AG09309 (cell line): Measurements from ENCODE around the gene TTLL9.
A peak's percentile ranks its signal among the peaks of the same experiment; 100 is the strongest.

Experiments used
- DNase-seq: peaks from one replicate; pipeline ENCODE4 v3.0.0-alpha.2; 2010; ENCODE audit warnings: low read depth
- H3K4me3 ChIP-seq: 2 replicates; pipeline ENCODE4 v1.5.1; 2011; ENCODE audit warnings: mild to moderate bottlenecking, low read depth, low read length, moderate library complexity; ENCODE audit not compliant: control insufficient read depth
- TF ChIP-seq, protein P1 (sequence below): IDR thresholded peaks from 2 replicates; pipeline ENCODE4 v1.5.1; 2011; ENCODE audit warnings: mild to moderate bottlenecking, low read depth, low read length, inconsistent platforms; ENCODE audit not compliant: insufficient read depth, control insufficient read depth; ENCODE audit errors: missing control alignments

Gene TTLL9

DNA sequence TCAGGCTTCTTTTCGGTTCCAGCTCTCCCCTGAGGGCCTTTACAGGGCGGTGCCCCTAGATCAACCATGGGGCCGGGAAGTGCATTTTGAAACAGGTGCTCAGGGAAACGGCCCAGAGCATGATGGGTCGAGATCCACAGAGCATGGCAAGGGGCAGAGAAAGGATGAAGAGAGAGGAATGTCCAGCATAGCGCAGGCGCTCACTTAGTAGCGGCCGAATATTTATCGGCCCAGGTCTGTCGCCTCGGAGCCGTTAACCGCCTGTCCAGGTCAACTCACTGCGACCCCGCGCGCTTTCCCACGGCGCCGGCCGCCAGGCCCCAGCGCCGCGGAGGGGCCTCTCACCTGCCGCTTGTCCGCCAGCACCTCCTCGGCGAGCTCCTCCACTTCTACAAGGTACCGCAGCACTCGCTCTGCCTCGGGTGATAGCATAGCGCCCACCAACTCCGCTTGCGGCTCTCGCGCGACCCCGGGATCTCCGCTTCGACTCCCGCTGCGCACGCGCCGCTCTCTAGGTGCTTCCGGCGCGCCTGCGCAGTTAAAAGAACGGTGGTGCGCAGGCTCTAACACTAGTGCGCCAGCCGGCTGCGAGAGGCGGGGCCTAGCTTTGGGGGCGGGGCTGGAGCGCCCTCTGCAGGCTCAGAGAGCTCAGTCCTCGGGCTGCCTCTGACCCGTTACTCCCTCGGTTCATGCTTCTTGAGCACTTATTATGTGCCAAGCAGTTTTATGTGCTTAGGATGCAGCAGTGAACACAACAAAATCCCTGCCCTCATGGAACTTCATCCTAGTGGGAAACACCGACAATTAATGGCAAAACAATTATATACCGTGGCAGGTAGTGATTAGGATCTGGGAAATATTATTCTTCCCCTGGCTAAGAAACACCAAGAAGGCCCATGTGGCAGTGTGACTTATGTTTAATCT lies 81.4 kb downstream of the TTLL9 start, which contains the start of gene PDRG1:
TSS of gene PDRG1 (minus strand) at position 517 of the 924 bp plus-strand sequence. CDS start at position 432, 85 bp downstream.
- TF ChIP-seq, protein P1, sequence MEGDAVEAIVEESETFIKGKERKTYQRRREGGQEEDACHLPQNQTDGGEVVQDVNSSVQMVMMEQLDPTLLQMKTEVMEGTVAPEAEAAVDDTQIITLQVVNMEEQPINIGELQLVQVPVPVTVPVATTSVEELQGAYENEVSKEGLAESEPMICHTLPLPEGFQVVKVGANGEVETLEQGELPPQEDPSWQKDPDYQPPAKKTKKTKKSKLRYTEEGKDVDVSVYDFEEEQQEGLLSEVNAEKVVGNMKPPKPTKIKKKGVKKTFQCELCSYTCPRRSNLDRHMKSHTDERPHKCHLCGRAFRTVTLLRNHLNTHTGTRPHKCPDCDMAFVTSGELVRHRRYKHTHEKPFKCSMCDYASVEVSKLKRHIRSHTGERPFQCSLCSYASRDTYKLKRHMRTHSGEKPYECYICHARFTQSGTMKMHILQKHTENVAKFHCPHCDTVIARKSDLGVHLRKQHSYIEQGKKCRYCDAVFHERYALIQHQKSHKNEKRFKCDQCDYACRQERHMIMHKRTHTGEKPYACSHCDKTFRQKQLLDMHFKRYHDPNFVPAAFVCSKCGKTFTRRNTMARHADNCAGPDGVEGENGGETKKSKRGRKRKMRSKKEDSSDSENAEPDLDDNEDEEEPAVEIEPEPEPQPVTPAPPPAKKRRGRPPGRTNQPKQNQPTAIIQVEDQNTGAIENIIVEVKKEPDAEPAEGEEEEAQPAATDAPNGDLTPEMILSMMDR, result peak; percentile 94
- DNase-seq, result peak; percentile 72
- H3K4me3 ChIP-seq, result peak within 1 kb of the TSS; percentile 97

GRCh38 chr20:31953556-31954148 lies 83.2 kb downstream of the TTLL9 start:
- no peak for DNase-seq
- TF ChIP-seq, protein P1, result no peak

DNA sequence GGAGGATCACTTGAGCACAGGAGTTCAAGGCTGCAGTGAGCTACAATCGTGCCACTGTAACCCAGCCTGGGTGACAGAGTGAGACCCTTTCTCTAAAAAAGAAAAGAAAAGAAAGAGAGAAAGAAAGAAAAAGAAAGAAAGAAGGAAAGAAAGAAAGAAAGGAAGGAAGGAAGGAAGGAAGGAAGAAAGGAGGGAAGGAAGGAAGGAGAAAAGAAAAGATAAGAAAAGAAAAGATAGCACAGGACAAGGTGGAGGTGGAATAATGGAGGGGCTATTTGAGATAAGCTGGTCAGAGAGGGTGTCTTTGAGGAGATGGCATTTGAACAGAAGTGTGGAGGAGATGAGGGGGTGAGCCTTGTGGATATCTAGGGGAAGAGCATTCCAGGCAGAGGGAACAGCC lies 84.1 kb downstream of the TTLL9 start:
- no peak overlapping the region for H3K4me3 ChIP-seq
- no peak for DNase-seq
- TF ChIP-seq, protein P1, result no peak

More at GRCh38 chr20:31953556-31954148, 83.2 kb downstream of the TTLL9 start:
- no peak overlapping the region for H3K4me3 ChIP-seq

- TF ChIP-seq, protein P1, result no peak
- DNase-seq, result no peak
- no peak overlapping the region for H3K4me3 ChIP-seq
Observed at GRCh38 chr20:31956556-31957526, 86.4 kb downstream of the TTLL9 start.

GRCh38 chr20:31962761-31963160 lies 92.3 kb downstream of the TTLL9 start:
- no peak for DNase-seq
- TF ChIP-seq, protein P1, result no peak
- no peak overlapping the region for H3K4me3 ChIP-seq

GRCh38 chr20:31963889-31964288 lies 93.5 kb downstream of the TTLL9 start:
- H3K4me3 ChIP-seq, result no peak overlapping the region
- DNase-seq, result no peak
- TF ChIP-seq, protein P1, result no peak
